ENCODE results near the gene GALK2.

GRCh38 chr15:49182128-49182527 lies 12.1 kb downstream of the GALK2 start:
- TF ChIP-seq CTCF (conservative IDR thresholded peaks at IDR 0.05; ENCODE audit: low read length): no peak
- no peak for TF ChIP-seq EZH2phosphoT487 (IDR thresholded peaks at IDR 0.05; ENCODE audit: borderline replicate concordance, low read depth, low read length)

Measured in OCI-LY7 (cell line).